OCI-LY1 (cell line): ENCODE results near the gene H1-8.

Source experiments
- CTCF ChIP-seq: fragments of 200-600 bp; sonication (generic), shearing (Covaris generic); IDR thresholded peaks from 2 replicates; pipeline ENCODE4 v1.5.1; 2017; ENCODE audit warnings: mild to moderate bottlenecking, antibody characterized with exemption, low read length, moderate library complexity, mixed read lengths
- EZH2 ChIP-seq: fragments of 200-600 bp; sonication (generic), shearing (Covaris generic); IDR thresholded peaks from 2 replicates; pipeline ENCODE4 v1.8.0; 2017; ENCODE audit warnings: borderline replicate concordance, mixed run types, mild to moderate bottlenecking, antibody characterized with exemption, low read length, moderate library complexity, mixed read lengths

- TF ChIP-seq CTCF (no peak), EZH2 (no peak)
Observed at GRCh38 chr3:129554356-129555152, 11.6 kb downstream of the H1-8 start.
